ENCODE measurements around the gene SEPTIN8. TPM values are rescaled to one million over a fixed set of nuclear protein-coding genes. Genes with fewer than 3 reads are reported as not detected.
A peak's percentile ranks its signal among the peaks of the same experiment; 100 is the strongest.

SEPTIN8 gene
- polyA plus RNA-seq, 6 donors from 2014 or later, result 0.11 to 0.27 (median 0.22) TPM; not detected in 2

DNA sequence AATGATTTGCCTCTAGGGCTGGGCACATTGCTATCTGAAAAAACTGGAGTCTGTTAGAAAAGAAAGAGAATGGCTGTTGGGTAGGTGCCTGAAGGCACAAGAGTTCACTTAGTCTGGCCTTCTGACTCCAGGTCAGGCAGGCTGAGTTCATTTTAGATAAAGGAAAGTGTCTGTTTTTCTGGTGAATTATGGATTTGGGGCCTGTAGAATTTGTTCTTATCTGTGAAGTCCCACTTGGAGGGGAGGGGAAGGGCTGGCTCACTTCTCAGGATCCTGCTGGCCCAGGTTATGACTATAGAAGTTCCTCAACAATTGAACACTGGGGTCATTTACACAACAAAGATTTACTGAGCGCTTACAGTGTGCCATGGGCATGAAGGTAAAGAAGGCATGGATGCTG, 11.5 kb upstream of the SEPTIN8 start:
- peaks cover 0 to 2% (median 0%) of the 10 kb centered on the region in 7 donors for H3K9me3 Mint-ChIP-seq
- H3K4me1 Mint-ChIP-seq, result peaks cover 3 to 5% (median 3%) of the 10 kb centered on the region in 3 donors
- peaks cover 0 to 6% of the 10 kb centered on the region in 2 donors for H3K36me3 Mint-ChIP-seq
- no peak overlapping the region for H3K4me3 Mint-ChIP-seq
- DNase-seq, result no peak
- peaks cover 26 to 43% (median 34%) of the 10 kb centered on the region in 3 donors for H3K27me3 Mint-ChIP-seq
- no peak overlapping the region for H3K27ac Mint-ChIP-seq
- no peak for ATAC-seq (ENCODE audit: low read depth in 2 of 2)

DNA sequence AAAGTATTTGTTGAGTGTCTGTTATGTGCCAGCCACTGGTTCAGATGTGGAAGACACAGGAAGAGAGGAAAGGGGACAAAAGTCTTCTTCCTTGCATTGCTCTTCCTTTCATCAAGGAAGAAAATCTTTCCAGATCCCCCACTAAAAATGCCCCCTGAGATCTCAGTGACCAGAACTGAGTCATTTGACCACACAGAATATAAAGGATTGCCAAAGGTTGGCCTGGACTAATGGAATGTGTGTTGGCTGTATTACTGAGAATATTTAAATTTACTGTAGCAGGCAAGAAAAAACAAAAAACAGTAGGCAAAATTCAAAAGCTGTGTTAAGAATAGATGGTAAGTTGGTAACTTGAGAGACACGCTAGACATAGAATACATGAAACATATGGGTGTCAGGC, 10.0 kb upstream of the SEPTIN8 start:
- Mint-ChIP-seq H3K4me1 (peaks cover 3 to 5% (median 3%) of the 10 kb centered on the region in 3 donors), H3K9me3 (peaks cover 0 to 2% (median 0%) of the 10 kb centered on the region in 7 donors), H3K27me3 (peaks cover 29 to 40% (median 35%) of the 10 kb centered on the region in 3 donors), H3K27ac (no peak overlapping the region), H3K4me3 (no peak overlapping the region), H3K36me3 (peaks cover 0 to 6% of the 10 kb centered on the region in 2 donors)
- ATAC-seq (ENCODE audit: low read depth in 2 of 2), result no peak
- DNase-seq, result no peak

DNA sequence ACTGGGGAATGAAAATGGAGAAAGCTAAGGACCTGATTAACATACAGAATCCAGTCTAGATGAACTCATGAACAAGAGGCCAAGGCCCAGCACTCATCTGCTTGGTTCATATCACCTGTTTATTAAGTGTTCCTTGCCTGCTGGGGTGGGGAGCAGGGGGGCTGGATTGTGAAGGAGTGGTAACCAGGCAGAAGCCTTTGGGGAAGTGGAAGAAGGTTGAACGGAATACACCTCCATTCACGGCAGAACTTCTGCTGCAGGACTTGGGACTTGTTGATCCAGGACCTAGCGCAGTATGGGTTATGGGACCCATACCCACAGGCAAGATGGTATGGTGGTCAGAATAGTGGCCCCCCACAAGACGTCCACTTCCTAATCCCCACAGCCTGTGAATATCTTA, 8.8 kb upstream of the SEPTIN8 start:
- DNase-seq, result no peak
- peaks cover 0 to 6% of the 10 kb centered on the region in 2 donors for H3K36me3 Mint-ChIP-seq
- H3K9me3 Mint-ChIP-seq, result peaks cover 0 to 2% (median 0%) of the 10 kb centered on the region in 7 donors
- no peak for ATAC-seq (ENCODE audit: low read depth in 2 of 2)
- H3K27me3 Mint-ChIP-seq, result peaks cover 37 to 48% (median 42%) of the 10 kb centered on the region in 3 donors
- no peak overlapping the region for H3K27ac Mint-ChIP-seq
- H3K4me1 Mint-ChIP-seq, result peaks cover 3 to 5% (median 3%) of the 10 kb centered on the region in 3 donors
- no peak overlapping the region for H3K4me3 Mint-ChIP-seq

DNA sequence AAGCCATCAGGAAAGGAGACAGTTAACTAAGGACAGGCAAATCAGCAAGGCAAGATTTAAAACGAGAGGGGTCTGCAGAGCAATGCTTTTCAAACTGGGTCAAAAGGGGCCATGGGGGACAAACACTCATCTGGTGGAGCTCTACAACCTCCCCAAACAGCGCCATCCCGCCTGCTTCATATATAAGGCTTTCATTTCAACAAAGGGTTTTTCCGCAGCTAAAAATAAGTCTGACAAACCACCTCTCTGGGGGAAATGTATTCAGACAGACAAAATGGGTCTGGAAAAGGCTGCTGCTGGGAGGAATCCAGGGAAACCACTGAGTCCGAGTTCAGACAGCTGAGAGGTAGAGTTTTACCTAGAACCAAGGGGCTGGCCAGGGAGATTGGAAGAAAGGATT, 8.3 kb upstream of the SEPTIN8 start:
- Mint-ChIP-seq H3K9me3 (peaks cover 0 to 2% (median 0%) of the 10 kb centered on the region in 7 donors), H3K27ac (peak overlapping the region in 1 of 6 donors; percentile 49), H3K4me3 (no peak overlapping the region), H3K27me3 (peaks cover 33 to 50% (median 47%) of the 10 kb centered on the region in 3 donors), H3K36me3 (peaks cover 0 to 6% of the 10 kb centered on the region in 2 donors), H3K4me1 (peaks cover 3 to 5% (median 3%) of the 10 kb centered on the region in 3 donors)
- DNase-seq (no peak), ATAC-seq (ENCODE audit: low read depth in 2 of 2) (no peak)

DNA sequence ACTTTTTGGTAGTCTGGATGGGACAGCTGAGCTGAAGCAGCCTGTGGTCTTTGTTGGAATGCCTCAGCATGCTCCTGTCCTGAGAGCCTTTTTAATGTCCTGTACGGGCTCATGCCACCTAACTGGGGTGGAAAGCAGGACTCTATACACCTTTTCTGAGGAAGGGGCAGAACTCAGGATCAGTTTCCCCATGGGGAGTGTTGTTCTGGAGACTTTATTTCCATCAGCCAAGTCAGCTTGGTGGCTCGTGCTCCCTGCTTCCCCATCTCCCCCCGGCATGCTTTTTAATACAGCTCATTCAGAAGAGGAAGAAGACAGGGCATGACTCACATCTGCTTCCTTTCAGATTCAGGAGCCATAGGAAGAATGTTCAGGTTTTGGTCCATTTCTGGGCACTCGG, 5.1 kb upstream of the SEPTIN8 start:
- peaks cover 0 to 6% of the 10 kb centered on the region in 2 donors for H3K36me3 Mint-ChIP-seq
- H3K27ac Mint-ChIP-seq, result no peak overlapping the region
- ATAC-seq (ENCODE audit: low read depth in 2 of 2), result no peak
- peaks cover 56 to 74% (median 70%) of the 10 kb centered on the region in 3 donors for H3K27me3 Mint-ChIP-seq
- peaks cover 10 to 18% (median 10%) of the 10 kb centered on the region in 3 donors for H3K4me1 Mint-ChIP-seq
- H3K9me3 Mint-ChIP-seq, result peaks cover 0 to 2% (median 0%) of the 10 kb centered on the region in 7 donors
- DNase-seq, result no peak
- no peak overlapping the region for H3K4me3 Mint-ChIP-seq

DNA sequence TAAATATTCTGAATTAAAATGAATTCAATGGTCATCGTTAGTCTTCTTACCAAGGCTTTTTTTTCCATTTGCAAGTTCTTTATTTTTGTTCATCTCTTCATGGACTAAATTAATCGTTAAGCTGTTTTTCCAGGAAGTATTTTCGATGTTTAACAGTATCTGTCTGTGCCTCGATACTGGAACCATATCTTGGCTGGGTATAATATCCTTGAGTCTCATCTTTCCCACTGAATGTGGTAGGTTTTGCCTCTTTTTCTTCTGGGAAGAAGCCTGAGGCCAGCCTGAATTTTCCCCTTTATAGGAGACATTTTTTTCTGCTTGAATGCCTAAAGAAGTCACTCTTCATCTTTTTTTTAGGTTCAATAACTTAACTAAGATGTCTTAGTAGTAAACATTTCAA, 4.0 kb upstream of the SEPTIN8 start:
- Mint-ChIP-seq H3K27ac (no peak overlapping the region), H3K4me1 (peaks cover 10 to 18% (median 12%) of the 10 kb centered on the region in 3 donors), H3K27me3 (peaks cover 54 to 72% (median 65%) of the 10 kb centered on the region in 3 donors), H3K9me3 (no peaks in the 10 kb centered on the region), H3K36me3 (peaks cover 0 to 6% of the 10 kb centered on the region in 2 donors), H3K4me3 (peak overlapping the region in 1 of 8 donors; percentile 22)
- ATAC-seq (ENCODE audit: low read depth in 2 of 2) (no peak), DNase-seq (no peak)

DNA sequence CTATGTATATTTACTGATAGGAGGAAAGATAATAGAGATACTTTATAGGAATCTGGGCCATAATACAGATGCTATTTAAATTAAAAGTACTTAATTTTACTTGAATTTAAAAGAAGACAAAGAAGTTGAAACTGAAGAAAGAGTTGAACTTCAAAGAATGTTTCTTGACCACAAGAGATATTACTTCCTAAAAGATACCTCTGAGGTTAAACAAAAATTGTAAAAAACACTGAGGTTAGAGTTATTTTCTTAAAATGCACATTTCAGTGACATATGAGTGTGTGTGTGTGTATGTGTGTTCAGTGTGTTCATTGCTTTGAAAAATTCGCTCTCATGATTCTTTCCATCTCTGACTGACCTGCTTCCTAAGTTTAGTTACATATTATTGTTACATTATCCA, 3.5 kb upstream of the SEPTIN8 start:
- Mint-ChIP-seq H3K4me1 (peaks cover 10 to 18% (median 14%) of the 10 kb centered on the region in 3 donors), H3K27me3 (peaks cover 51 to 69% (median 63%) of the 10 kb centered on the region in 3 donors), H3K27ac (no peak overlapping the region), H3K36me3 (peaks cover 0 to 6% of the 10 kb centered on the region in 2 donors), H3K9me3 (no peaks in the 10 kb centered on the region), H3K4me3 (peak overlapping the region in 1 of 8 donors; percentile 22)
- ATAC-seq (ENCODE audit: low read depth in 2 of 2) (no peak), DNase-seq (no peak)

DNA sequence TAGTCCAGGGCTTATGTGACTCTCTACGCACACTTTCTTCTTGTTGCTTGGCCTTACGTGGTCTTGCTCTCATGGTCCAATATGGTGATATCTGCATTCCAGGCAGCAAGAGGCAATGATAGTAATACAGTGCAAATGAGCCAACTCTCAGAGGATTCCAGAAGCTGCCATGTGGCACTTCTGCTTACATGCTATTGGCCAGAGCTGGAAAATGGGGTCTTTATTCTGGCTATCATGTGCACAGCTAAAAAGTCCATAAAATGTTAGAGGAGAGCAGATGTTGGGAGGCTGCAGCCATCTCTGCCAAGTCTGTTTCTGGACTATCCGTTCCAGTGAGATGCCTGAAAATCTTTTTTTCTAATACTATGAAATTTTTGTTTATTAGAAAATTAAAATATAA, 2.9 kb upstream of the SEPTIN8 start:
- H3K36me3 Mint-ChIP-seq, result peaks cover 0 to 2% of the 10 kb centered on the region in 2 donors
- H3K27me3 Mint-ChIP-seq, result peaks cover 53 to 69% (median 63%) of the 10 kb centered on the region in 3 donors
- H3K4me3 Mint-ChIP-seq, result peak overlapping the region in 1 of 8 donors; percentile 82

DNA sequence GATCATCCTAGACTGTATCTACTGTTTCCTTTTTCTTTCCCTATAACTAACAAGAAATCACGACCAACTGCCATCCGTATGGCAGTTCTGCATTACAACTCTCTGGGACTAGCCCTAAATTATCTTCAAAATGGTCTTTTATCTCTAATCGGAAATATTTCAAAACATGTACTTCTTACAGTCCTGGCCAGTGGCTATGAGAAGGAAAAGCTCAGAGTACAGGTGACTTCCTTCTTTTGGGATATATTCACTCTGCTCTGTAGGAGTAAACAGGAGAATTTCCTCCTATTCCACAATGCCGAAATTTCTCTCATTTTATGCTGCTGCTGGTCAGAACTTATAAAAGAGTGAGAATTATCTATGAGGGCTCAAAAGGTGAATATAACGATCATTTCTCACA, 1.8 kb upstream of the SEPTIN8 start:
- Mint-ChIP-seq H3K27me3 (peaks cover 57 to 76% (median 71%) of the 10 kb centered on the region in 3 donors), H3K9me3 (no peaks in the 10 kb centered on the region), H3K4me1 (peaks cover 7 to 13% (median 11%) of the 10 kb centered on the region in 3 donors), H3K27ac (no peak overlapping the region), H3K36me3 (no peaks in the 10 kb centered on the region), H3K4me3 (peak overlapping the region in 3 of 8 donors; percentile 3 to 82 (median 80))
- ATAC-seq (ENCODE audit: low read depth in 2 of 2) (no peak), DNase-seq (no peak)

More for the DNA sequence above, 2.9 kb upstream of the SEPTIN8 start:
- H3K27ac Mint-ChIP-seq, result no peak overlapping the region
- DNase-seq (no peak), ATAC-seq (ENCODE audit: low read depth in 2 of 2) (no peak)
- H3K4me1 Mint-ChIP-seq, result peaks cover 8 to 14% (median 12%) of the 10 kb centered on the region in 3 donors
- H3K9me3 Mint-ChIP-seq, result no peaks in the 10 kb centered on the region

DNA sequence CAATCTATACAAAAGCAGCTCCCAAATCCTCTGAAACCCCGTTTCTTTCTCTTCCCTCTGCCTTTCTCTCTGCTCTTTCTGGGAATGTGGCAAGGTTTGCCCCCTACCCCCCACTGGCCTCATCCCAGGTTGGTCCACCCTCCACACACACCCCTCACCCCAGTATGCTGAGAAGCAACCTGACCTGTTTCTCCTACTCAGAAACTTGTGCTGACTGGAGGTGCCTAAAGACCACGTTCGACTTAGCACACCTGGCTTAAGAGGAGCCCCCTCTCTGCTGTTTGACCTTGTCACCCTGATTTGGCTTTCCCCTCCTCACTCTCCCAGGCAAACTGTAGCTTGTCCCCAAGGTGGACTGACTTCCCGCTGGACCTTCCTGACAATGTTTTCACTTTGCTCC, 1.1 kb upstream of the SEPTIN8 start:
- Mint-ChIP-seq H3K27me3 (peaks cover 59 to 78% (median 71%) of the 10 kb centered on the region in 3 donors), H3K36me3 (no peaks in the 10 kb centered on the region), H3K4me3 (peak overlapping the region; percentile 67 to 89 (median 78)), H3K4me1 (peaks cover 7 to 13% (median 11%) of the 10 kb centered on the region in 3 donors), H3K9me3 (no peaks in the 10 kb centered on the region), H3K27ac (peak overlapping the region in 4 of 6 donors; percentile 14 to 68 (median 38))
- ATAC-seq (ENCODE audit: low read depth in 2 of 2), result no peak
- DNase-seq, result no peak

DNA sequence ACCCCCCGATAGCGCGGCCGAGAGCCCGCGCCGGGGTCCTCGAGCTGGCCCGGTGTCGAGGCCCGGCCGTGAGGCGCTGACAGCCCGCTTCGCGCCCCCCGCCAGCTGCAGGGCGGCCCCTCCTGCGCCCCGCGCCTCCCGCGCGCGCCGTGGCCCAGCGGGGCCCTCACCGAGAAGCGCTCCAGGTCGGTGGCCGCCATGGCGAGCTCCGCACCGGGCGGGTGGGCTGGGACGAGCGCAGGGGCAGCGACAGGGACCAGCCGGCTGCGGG, 166 bp downstream of the SEPTIN8 start:
- ATAC-seq (ENCODE audit: low read depth in 2 of 2) (no peak), DNase-seq (peak; percentile 7)
- no peaks in the 10 kb centered on the region for H3K9me3 Mint-ChIP-seq
- H3K4me1 Mint-ChIP-seq, result peaks cover 7 to 13% (median 11%) of the 10 kb centered on the region in 3 donors
- peak overlapping the region in 1 of 8 donors; percentile 80 for H3K4me3 Mint-ChIP-seq
- peaks cover 55 to 72% (median 69%) of the 10 kb centered on the region in 3 donors for H3K27me3 Mint-ChIP-seq
- no peak overlapping the region for H3K27ac Mint-ChIP-seq
- no peaks in the 10 kb centered on the region for H3K36me3 Mint-ChIP-seq

DNA sequence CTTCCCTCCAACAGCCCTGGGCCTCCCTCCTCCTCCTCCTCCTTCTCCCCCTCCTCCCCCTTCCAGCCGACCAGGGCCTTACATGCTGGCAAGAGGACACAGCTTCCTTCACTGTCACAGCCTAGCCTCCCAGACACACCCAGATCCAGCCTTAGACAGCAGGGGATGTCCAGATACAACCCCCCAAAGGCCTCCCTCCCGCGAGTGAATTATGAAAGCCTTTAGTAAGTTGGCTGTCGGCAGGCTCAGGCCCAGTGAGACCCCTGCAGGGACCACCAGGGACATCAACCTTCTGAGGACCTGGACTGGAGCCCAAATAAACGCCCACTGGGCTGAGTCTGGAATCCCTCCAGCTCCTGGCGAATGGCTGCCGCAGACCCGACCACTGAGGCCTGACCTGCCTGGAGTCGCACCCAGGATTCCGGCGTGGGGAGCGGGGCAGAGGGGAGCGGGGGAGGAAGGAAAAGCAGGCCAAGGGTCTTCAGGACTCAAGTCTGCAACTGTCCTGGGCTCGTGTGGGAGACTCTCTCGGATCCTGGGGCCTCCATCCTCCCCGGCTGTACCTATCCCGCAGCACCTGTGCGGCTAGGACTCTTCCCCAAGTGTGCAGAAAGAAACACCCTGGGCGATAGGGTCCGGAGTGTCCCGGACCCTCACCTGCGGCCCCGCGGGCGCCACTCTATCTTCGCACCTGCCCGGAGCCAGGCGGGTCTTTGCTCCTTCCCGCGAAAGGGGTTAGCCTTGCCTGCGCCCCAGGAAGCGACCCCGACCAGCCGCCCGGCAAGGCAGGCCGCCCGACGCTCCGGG, 705 bp downstream of the SEPTIN8 start:
- Mint-ChIP-seq H3K27me3 (peaks cover 49 to 67% (median 64%) of the 10 kb centered on the region in 3 donors), H3K27ac (no peak overlapping the region), H3K36me3 (no peaks in the 10 kb centered on the region), H3K4me1 (peaks cover 7 to 13% (median 11%) of the 10 kb centered on the region in 3 donors), H3K9me3 (no peaks in the 10 kb centered on the region), H3K4me3 (peak overlapping the region; percentile 17 to 84 (median 74))
- DNase-seq (no peak), ATAC-seq (ENCODE audit: low read depth in 2 of 2) (peak; percentile 22 to 26)

DNA sequence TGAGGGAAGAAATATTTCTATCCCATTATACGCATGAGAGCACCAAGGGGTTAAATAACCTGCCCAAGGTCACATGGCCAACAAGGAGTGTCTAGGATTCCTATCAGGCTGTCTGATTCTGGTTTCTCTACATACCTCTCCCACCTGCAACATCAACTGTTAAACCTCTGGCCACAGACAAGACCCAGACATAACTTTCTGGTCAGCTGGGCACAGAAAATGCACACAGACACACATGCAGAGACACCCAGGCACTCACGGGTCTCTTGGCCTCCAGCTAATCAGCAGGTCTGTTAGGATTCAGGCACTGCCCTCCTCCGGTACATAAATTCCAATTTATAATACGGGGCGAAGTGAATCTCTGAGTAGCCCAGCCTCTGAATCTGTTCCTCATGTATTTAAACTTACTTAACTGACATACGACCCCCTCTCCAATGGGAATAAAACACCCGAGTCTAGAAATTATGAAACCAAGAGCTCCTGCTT, 1.5 kb downstream of the SEPTIN8 start:
- Mint-ChIP-seq H3K9me3 (no peaks in the 10 kb centered on the region), H3K4me3 (peak overlapping the region in 7 of 8 donors; percentile 6 to 79 (median 44)), H3K27ac (no peak overlapping the region), H3K36me3 (no peaks in the 10 kb centered on the region), H3K4me1 (peaks cover 7 to 13% (median 11%) of the 10 kb centered on the region in 3 donors), H3K27me3 (peaks cover 49 to 60% (median 56%) of the 10 kb centered on the region in 3 donors)
- ATAC-seq (ENCODE audit: low read depth in 2 of 2) (no peak), DNase-seq (no peak)

DNA sequence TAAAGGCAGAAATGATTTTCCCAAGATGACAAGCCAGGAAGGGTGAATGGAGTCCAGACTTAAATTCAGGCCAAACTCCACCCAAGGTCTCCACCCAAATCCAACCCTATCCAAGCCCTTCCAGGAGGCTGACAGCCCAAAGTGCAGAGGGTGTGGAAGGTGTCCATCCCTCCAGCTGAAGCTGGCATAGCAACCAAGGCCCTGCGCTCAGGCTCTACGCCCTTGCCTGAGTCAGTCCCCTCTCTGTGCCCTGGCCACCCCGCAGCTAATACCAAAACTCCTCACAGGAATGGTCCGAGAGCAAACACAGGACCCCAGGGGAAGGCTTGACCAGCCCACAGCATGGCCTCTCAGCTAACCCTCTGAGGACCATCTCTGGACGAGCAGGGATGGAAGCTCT, 2.1 kb downstream of the SEPTIN8 start:
- Mint-ChIP-seq H3K4me3 (peak overlapping the region in 2 of 8 donors; percentile 4 to 35), H3K27ac (no peak overlapping the region), H3K36me3 (no peaks in the 10 kb centered on the region), H3K9me3 (no peaks in the 10 kb centered on the region), H3K27me3 (peaks cover 48 to 58% (median 50%) of the 10 kb centered on the region in 3 donors), H3K4me1 (peaks cover 7 to 13% (median 11%) of the 10 kb centered on the region in 3 donors)
- ATAC-seq (ENCODE audit: low read depth in 2 of 2) (no peak), DNase-seq (no peak)

Measured in naive B cell (primary cell).